Osteoblast (primary cell): ENCODE data around the gene GFOD2. TPM values are rescaled to one million over a fixed set of nuclear protein-coding genes. Genes with fewer than 3 reads are reported as not detected.

Experiments
- DNase-seq: peaks from one replicate; pipeline ENCODE4 v3.0.0; 2011; ENCODE audit warnings: low spot score, mixed read lengths; ENCODE audit not compliant: insufficient read length; ENCODE audit errors: missing footprints
- H2AFZ ChIP-seq: 2 replicates; pipeline ENCODE4 v1.6.0; 2011; ENCODE audit warnings: mild to moderate bottlenecking, low read length
- H3K27ac ChIP-seq: 2 replicates; pipeline ENCODE4 v1.5.1; 2011; ENCODE audit warnings: mild to moderate bottlenecking, low read depth, low read length, moderate library complexity
- H3K27me3 ChIP-seq: 2 replicates; pipeline ENCODE4 v1.6.0; 2012; ENCODE audit warnings: mild to moderate bottlenecking, control low read depth, inconsistent platforms, low read length, moderate library complexity; ENCODE audit not compliant: insufficient read depth
- H3K36me3 ChIP-seq: 2 replicates; pipeline ENCODE4 v1.5.1; 2011; ENCODE audit warnings: mild to moderate bottlenecking, low read length, control low read depth, moderate library complexity; ENCODE audit not compliant: insufficient read depth
- H3K4me1 ChIP-seq: 2 replicates; pipeline ENCODE4 v1.5.1; 2011; ENCODE audit warnings: mild to moderate bottlenecking, low read length, control low read depth, moderate library complexity; ENCODE audit not compliant: insufficient read depth
- H3K4me2 ChIP-seq: 2 replicates; pipeline ENCODE4 v1.6.0; 2011; ENCODE audit warnings: mild to moderate bottlenecking, low read length; ENCODE audit not compliant: insufficient read depth
- H3K4me3 ChIP-seq: fragments of 200-600 bp; sonication (generic); 3 replicates; pipeline ENCODE4 v1.5.1; 2012; ENCODE audit warnings: mild to moderate bottlenecking, low read length, inconsistent platforms; ENCODE audit not compliant: insufficient read depth
- H3K79me2 ChIP-seq: 2 replicates; pipeline ENCODE4 v1.6.0; 2012; ENCODE audit warnings: mild to moderate bottlenecking, low read length, control low read depth, inconsistent platforms; ENCODE audit not compliant: insufficient read depth
- H3K9me3 ChIP-seq: 2 replicates; pipeline ENCODE4 v1.5.1; 2011; ENCODE audit warnings: low read depth, low read length, control low read depth
- H4K20me1 ChIP-seq: 2 replicates; pipeline ENCODE4 v1.6.0; 2012; ENCODE audit warnings: mild to moderate bottlenecking, low read length, control low read depth; ENCODE audit not compliant: insufficient read depth
- CTCF ChIP-seq: IDR thresholded peaks from 2 replicates; pipeline ENCODE4 v1.5.1; 2011; ENCODE audit warnings: mild to moderate bottlenecking, low read depth, low read length, moderate library complexity; ENCODE audit errors: extremely low read depth
- total RNA-seq: library from RNA; depleted of rRNA; stranded (reverse); fragments of >200 nt; gene quantifications from 2 replicates; pipeline ENCODE4 v1.2.3, GENCODE V29; 2012

Gene GFOD2
- total RNA-seq, 1 donor = 15.9 TPM

- peaks cover 54% of the 10 kb centered on the region for H3K36me3 ChIP-seq
- H3K4me1 ChIP-seq = no peaks in the 10 kb centered on the region
- H4K20me1 ChIP-seq = peaks cover 4% of the 10 kb centered on the region
- no peak for TF ChIP-seq CTCF
- H3K9me3 ChIP-seq = no peaks in the 10 kb centered on the region
- no peak overlapping the region for H3K27ac ChIP-seq
- no peak overlapping the region for H3K4me2 ChIP-seq
- DNase-seq = peak; percentile 63
- no peak overlapping the region for H3K4me3 ChIP-seq
- H3K79me2 ChIP-seq = no peaks in the 10 kb centered on the region
- H2AFZ ChIP-seq = no peak overlapping the region
- H3K27me3 ChIP-seq = no peaks in the 10 kb centered on the region
These were observed 10.6 kb upstream of the GFOD2 start for GRCh38 chr16:67729636-67730248.

GRCh38 chr16:67727521-67728485, 8.7 kb upstream of the GFOD2 start:
- Histone ChIP-seq H3K27ac (no peak overlapping the region), H3K4me2 (no peak overlapping the region), H3K36me3 (peaks cover 49% of the 10 kb centered on the region), H3K4me3 (no peak overlapping the region), H3K27me3 (no peaks in the 10 kb centered on the region), H2AFZ (no peak overlapping the region), H4K20me1 (peaks cover 4% of the 10 kb centered on the region), H3K79me2 (no peaks in the 10 kb centered on the region), H3K4me1 (peaks cover 8% of the 10 kb centered on the region), H3K9me3 (no peaks in the 10 kb centered on the region)
- no peak for TF ChIP-seq CTCF
- peak; percentile 75 for DNase-seq

GRCh38 chr16:67726106-67727034, 7.3 kb upstream of the GFOD2 start:
- DNase-seq = peak; percentile 62
- Histone ChIP-seq H3K27me3 (no peaks in the 10 kb centered on the region), H2AFZ (no peak overlapping the region), H3K4me2 (no peak overlapping the region), H3K27ac (no peak overlapping the region), H3K4me1 (peaks cover 11% of the 10 kb centered on the region), H4K20me1 (peaks cover 4% of the 10 kb centered on the region), H3K4me3 (no peak overlapping the region), H3K79me2 (no peaks in the 10 kb centered on the region), H3K9me3 (no peaks in the 10 kb centered on the region), H3K36me3 (peaks cover 43% of the 10 kb centered on the region)
- no peak for TF ChIP-seq CTCF
